Raji (cell line): ENCODE results near the gene CEP131.

Experiments
- POLR2A ChIP-seq: IDR thresholded peaks from 2 replicates; pipeline ENCODE4 v1.6.1; 2011; ENCODE audit warnings: low read depth, low read length, control low read depth; ENCODE audit not compliant: insufficient read depth

The CEP131 gene

GRCh38 chr17:81142301-81143199, 80.2 kb downstream of the CEP131 start:
- TF ChIP-seq POLR2A = no peak

GRCh38 chr17:81140695-81141094, 82.1 kb downstream of the CEP131 start:
- TF ChIP-seq POLR2A = no peak

DNA sequence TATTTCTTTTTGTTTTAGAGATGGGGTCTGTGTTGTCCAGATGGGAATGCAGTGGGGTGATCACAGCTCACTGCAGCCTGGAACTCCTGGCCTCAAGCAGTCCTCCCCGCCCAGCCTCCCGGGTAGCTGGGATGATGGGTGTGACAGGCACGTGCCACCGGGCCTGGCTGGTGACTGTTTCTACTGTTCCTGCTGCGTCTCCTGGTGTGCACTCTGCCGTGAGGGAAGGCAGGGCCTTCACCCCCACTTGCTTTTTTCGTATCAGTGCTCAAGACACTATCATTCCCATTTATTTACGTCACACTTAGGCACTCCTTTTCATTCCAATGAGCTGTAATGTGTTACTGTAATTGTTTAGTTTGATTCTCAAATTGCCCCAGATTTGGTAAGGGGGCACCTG, 82.7 kb downstream of the CEP131 start:
- no peak for TF ChIP-seq POLR2A
